Measurements from ENCODE around the gene C2orf78.

Gene C2orf78

DNA sequence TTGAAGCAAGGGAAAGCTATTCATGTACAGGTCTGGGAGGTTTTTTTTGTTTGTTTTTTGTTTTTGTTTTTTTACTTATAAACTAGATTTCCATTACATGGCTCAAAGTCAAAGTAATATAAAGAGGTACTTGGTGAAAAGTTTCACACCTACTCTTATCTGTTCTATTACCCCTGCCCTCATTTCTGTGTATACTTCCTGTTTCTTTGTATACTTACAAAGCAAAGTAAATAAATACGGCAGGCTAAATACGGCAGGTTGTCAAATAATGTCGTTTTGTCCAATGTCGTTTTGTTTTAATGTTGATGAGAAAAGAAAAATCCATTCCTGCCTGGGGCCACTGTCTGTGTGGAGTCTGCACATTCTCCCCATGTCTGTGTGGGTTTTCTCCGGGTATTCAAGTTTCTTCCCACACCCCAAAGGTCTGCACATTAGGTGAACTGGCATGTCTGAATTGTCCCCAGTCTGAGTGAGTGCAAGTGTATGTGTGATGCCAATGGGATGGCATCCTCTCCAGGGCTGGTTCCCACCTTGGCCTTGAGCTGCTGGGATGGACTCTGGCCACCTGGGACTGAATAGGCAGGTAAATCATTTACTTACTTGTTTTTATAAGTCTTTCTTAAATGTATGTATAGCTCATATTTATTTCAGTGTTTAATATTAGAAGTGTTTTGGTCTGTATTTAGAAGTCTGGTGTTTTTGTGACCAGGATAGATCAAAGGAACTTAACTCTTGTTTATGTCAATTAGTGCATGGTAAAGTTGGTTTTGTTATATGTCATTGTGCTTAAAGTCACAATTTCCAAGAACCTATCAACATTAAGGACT lies 58.1 kb downstream of the C2orf78 start:
- no peak for DNase-seq

DNA sequence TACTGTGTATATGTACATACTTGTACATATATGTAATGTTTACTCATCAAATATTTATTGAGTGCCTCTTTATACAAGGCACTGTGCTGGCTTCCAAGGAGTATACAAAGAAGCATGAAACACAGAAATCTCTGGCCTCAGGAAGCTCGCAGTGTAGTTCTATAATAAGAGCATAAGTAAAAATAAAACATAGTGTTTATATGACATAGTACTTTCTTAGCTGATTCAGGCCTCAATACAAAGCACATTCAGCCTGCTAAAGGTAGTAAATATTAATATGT lies 58.7 kb downstream of the C2orf78 start:
- DNase-seq, result no peak

DNA sequence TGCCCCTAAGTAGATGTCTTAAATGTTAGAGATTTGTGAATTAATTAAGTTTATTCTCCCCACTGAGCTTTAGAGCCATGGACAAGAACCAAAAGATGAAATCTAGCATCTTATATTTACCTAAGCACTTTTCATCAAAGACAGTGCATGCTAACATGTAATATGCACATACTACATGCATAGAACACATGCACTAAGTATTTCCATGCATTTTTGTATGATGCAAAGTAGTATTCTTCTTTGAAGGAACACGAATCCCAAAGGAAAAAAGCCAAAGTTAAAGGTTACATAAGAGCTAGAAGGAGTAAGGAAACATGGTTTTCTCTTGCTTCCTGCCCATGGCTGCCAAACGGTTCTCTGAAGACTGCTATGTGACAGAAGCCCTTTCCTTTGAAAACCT lies 60.1 kb downstream of the C2orf78 start:
- DNase-seq, result no peak

DNA sequence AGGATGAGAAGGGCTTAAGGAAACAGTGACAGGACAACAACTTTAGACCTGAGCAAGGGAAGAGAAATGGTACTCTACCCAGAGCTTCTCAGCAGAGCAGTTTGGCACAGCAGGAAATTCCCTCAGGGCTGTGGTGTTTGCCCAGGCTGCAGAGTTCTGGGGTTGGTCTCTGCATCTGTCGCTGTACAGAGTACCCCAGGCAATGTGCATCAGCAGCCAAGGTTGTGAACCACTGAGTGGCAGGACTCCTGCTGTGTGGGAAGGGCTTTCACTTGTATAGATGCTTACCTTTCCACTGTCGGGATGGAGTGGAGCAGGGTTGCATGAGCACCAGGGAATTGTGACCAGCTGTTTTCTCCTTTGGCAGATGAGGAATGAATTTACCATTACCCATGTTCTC lies 66.0 kb downstream of the C2orf78 start:
- no peak for DNase-seq

DNA sequence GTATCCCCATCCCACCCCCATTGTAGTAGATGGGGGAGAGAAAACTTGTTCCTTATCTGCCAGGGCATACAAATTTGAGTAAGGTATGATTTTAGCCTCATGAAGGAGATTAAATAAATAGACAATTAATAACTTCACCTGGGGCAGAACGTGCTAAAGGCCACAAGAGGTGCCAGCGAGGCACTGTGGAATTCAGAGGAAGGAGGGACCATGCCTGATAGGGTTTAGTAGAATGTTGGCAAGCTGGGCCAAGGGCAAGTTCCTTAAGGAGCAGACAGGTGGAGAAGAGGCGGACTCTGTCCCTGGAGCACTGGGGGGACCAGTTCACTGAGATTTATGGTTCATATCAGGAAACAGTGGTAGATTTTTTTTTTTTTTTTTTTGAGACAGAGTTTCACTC lies 67.3 kb downstream of the C2orf78 start:
- DNase-seq, result no peak

DNA sequence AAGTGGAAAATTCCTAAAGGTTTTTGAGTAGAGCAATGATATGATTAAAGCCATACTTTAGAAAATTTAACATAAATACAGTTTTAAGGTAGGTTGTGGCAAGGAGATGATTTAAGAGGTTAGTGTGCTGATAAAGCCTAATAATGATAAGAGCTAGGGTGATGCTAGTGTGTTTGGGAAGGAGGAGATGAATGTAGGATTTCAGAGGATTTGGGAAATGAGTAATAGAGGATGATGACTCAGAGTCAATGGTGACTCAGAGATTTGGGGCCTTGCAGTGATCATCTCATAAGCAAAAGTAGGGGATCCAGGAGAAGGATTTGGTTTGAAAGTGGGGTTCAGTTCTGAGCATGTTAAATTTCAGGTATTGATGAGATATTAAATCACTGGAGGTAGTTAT lies 68.0 kb downstream of the C2orf78 start:
- DNase-seq, result no peak

DNA sequence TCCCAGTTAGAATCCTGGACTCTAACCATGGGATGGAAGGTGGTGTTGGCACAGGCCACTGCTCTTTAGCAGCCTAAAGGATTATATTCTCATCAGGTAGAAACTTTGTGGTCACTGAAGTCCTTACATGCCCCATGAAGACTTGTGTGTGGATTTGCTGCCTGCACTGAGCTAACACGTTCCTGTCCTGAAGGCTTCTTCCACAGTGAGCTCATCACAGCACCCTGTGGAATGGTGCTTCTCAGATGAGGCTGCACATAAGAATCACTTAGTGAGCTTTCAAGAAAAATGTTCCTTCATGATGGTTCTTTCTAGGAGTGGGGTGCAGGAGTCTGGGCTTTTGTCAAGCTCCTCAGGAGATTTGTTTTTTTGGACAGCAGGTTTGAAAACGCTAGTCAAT lies 71.5 kb downstream of the C2orf78 start:
- DNase-seq, result no peak

DNA sequence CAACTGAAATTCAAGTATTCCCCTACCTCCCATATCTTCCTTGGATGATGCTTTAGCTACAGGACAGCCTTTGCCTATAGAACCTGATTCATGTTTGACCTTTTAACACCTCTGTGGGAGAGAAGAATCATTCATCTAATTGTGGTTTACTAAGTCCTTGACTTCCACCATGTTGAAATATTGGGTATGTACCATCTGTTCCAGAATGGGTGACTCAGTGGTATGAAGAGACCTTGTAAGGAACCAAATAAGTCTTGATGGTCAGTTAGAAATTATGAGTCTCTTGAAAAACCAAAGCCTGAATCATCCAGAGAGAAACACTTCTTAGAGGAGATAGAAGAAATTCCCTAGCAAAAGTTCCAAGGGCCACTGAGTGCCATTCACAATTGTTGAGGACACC lies 72.2 kb downstream of the C2orf78 start:
- no peak for DNase-seq

DNA sequence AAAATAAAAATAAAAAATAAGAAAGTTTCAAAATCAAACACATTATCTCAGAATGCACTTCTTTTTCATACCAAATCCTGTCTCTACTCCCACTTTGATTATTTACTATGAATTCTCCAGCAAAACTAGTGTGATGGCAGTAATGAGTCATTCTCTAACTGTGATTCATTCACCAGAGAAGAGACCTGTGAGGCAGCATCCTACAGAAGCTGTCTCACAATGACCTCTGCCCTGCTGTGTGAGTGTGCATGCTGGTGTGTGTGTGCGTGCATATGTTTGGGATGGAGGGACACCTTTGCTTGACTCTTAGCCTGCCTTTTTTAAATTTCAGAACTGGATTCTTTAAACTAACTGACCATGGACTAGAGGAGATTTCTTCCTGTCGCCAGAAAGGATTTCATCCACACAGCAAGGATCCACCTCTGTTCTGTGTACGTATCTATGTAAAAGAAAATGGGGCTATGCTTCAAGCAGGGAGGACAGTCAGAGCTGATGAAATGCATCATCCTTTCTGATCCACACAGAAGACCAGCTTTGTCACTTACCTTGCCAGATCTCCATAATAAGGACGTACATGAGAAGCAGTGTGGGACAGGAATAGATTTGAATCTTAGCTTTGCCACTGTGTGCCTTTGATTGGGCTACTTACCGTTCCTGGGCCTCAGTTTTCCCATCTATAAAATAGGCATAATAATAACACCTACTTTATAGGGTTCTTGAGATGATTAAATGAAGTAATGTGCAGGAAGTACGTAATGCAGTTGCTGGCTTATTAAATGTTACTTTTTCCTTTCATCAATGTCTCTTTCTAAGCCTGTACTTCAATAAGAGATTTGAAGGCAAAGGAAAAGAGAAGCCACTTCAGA lies 76.0 kb downstream of the C2orf78 start:
- DNase-seq, result no peak

DNA sequence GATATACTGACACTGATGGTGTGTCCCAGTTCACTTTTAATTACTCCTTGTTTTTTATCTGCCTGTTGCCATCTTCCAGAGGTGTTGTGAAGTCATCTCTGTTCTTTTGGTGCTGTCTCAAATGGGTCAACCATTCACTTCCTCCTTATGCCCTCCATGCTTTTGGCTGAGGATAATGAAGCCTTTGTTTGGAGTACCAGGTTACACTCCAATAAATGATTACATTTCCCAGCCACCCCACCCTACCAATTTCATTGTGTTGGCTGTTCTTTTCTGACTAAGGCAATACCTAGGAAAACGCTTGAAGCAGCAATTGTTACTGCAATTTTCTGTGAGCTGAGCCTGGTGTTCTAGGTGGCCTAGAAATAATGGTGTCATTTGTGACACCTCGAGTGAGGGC lies 79.0 kb downstream of the C2orf78 start:
- no peak for DNase-seq
